ENCODE measurements around the gene SMURF1.
"Not testable (repeated sequence)": the region's sequence is repeated elsewhere in the genome, so short reads cannot be mapped to it uniquely, and the experiment has no call there.

SMURF1 gene

GRCh38 chr7:99115379-99115778 lies 28.5 kb downstream of the SMURF1 start:
- Mint-ChIP-seq H3K4me1 (peaks cover 50% of the 10 kb centered on the region), H3K27me3 (no peaks in the 10 kb centered on the region), H3K9me3 (peaks cover 4 to 8% of the 10 kb centered on the region in 2 donors), H3K4me3 (no peak overlapping the region), H3K27ac (no peak overlapping the region)
- DNase-seq (no peak), ATAC-seq (no peak)

- Mint-ChIP-seq H3K4me1 (peaks cover 55% of the 10 kb centered on the region), H3K9me3 (peaks cover 0 to 4% of the 10 kb centered on the region in 2 donors), H3K27me3 (no peaks in the 10 kb centered on the region), H3K27ac (no peak overlapping the region), H3K4me3 (no peak overlapping the region)
- DNase-seq = no peak
- ATAC-seq = no peak
Observed at GRCh38 chr7:99112979-99113378, 30.9 kb downstream of the SMURF1 start.

- Mint-ChIP-seq H3K27me3 (no peaks in the 10 kb centered on the region), H3K9me3 (peaks cover 0 to 4% of the 10 kb centered on the region in 2 donors), H3K27ac (peak overlapping the region in 1 of 2 donors; percentile 66), H3K4me3 (no peak overlapping the region), H3K4me1 (peaks cover 63% of the 10 kb centered on the region)
- peak; percentile 42 for ATAC-seq
- no peak for DNase-seq
Observed at GRCh38 chr7:99112097-99112496, 31.8 kb downstream of the SMURF1 start.

GRCh38 chr7:99111591-99111990 lies 32.3 kb downstream of the SMURF1 start:
- peaks cover 0 to 4% of the 10 kb centered on the region in 2 donors for H3K9me3 Mint-ChIP-seq
- H3K4me3 Mint-ChIP-seq = no peak overlapping the region
- DNase-seq = no peak
- no peaks in the 10 kb centered on the region for H3K27me3 Mint-ChIP-seq
- H3K4me1 Mint-ChIP-seq = peaks cover 67% of the 10 kb centered on the region
- no peak overlapping the region for H3K27ac Mint-ChIP-seq
- no peak for ATAC-seq

GRCh38 chr7:99109108-99110051 lies 34.5 kb downstream of the SMURF1 start:
- Mint-ChIP-seq H3K4me3 (peak overlapping the region; percentile 50 to 67), H3K4me1 (peaks cover 57% of the 10 kb centered on the region), H3K9me3 (no peaks in the 10 kb centered on the region), H3K27me3 (no peaks in the 10 kb centered on the region), H3K27ac (peak overlapping the region in 1 of 2 donors; percentile 54)
- ATAC-seq = peak; percentile 79
- DNase-seq = no peak

- ATAC-seq = no peak
- peaks cover 61% of the 10 kb centered on the region for H3K4me1 Mint-ChIP-seq
Observed at GRCh38 chr7:99108613-99109012, 35.3 kb downstream of the SMURF1 start.

GRCh38 chr7:99106821-99107241 lies 37.1 kb downstream of the SMURF1 start:
- H3K4me1 Mint-ChIP-seq = peaks cover 60% of the 10 kb centered on the region
- H3K4me3 Mint-ChIP-seq = no peak overlapping the region
- no peaks in the 10 kb centered on the region for H3K9me3 Mint-ChIP-seq
- no peaks in the 10 kb centered on the region for H3K27me3 Mint-ChIP-seq
- DNase-seq (no peak), ATAC-seq (peak; percentile 83)
- no peak overlapping the region for H3K27ac Mint-ChIP-seq

More at GRCh38 chr7:99108613-99109012, 35.3 kb downstream of the SMURF1 start:
- H3K27ac Mint-ChIP-seq = no peak overlapping the region
- no peaks in the 10 kb centered on the region for H3K9me3 Mint-ChIP-seq
- DNase-seq = no peak
- no peak overlapping the region for H3K4me3 Mint-ChIP-seq
- H3K27me3 Mint-ChIP-seq = no peaks in the 10 kb centered on the region

- Mint-ChIP-seq H3K4me1 (peaks cover 56% of the 10 kb centered on the region), H3K27ac (no peak overlapping the region), H3K4me3 (no peak overlapping the region), H3K9me3 (no peaks in the 10 kb centered on the region), H3K27me3 (no peaks in the 10 kb centered on the region)
- DNase-seq = no peak
- ATAC-seq = no peak
Observed at GRCh38 chr7:99106411-99106810, 37.5 kb downstream of the SMURF1 start.

- Mint-ChIP-seq H3K27ac (no peak overlapping the region), H3K4me1 (peaks cover 55% of the 10 kb centered on the region), H3K4me3 (no peak overlapping the region), H3K27me3 (no peaks in the 10 kb centered on the region), H3K9me3 (no peaks in the 10 kb centered on the region)
- no peak for ATAC-seq
- DNase-seq = no peak
Observed at GRCh38 chr7:99105756-99106155, 38.2 kb downstream of the SMURF1 start.

GRCh38 chr7:99104631-99105030 lies 39.3 kb downstream of the SMURF1 start:
- Mint-ChIP-seq H3K9me3 (no peaks in the 10 kb centered on the region), H3K4me3 (no peak overlapping the region), H3K27me3 (no peaks in the 10 kb centered on the region), H3K4me1 (peaks cover 51% of the 10 kb centered on the region), H3K27ac (no peak overlapping the region)
- DNase-seq (no peak), ATAC-seq (no peak)

GRCh38 chr7:99103836-99104235 lies 40.1 kb downstream of the SMURF1 start:
- not testable (repeated sequence) for H3K27ac Mint-ChIP-seq, H3K9me3 Mint-ChIP-seq, H3K4me3 Mint-ChIP-seq, ATAC-seq, H3K27me3 Mint-ChIP-seq, DNase-seq
- H3K4me1 Mint-ChIP-seq = peaks cover 46% of the 10 kb centered on the region

GRCh38 chr7:99102809-99103690 lies 40.9 kb downstream of the SMURF1 start:
- ATAC-seq (peak; percentile 69), DNase-seq (peak in 1 of 2 donors; percentile 24)
- Mint-ChIP-seq H3K4me1 (peaks cover 40% of the 10 kb centered on the region), H3K9me3 (peaks cover 11 to 12% of the 10 kb centered on the region in 2 donors), H3K4me3 (no peak overlapping the region), H3K27ac (no peak overlapping the region), H3K27me3 (no peaks in the 10 kb centered on the region)

GRCh38 chr7:99102361-99102760 lies 41.5 kb downstream of the SMURF1 start:
- H3K4me3 Mint-ChIP-seq = no peak overlapping the region
- no peak for ATAC-seq
- H3K27me3 Mint-ChIP-seq = no peaks in the 10 kb centered on the region
- H3K9me3 Mint-ChIP-seq = peaks cover 14 to 17% of the 10 kb centered on the region in 2 donors
- H3K27ac Mint-ChIP-seq = no peak overlapping the region
- DNase-seq = no peak
- H3K4me1 Mint-ChIP-seq = peaks cover 34% of the 10 kb centered on the region

GRCh38 chr7:99101516-99101915 lies 42.4 kb downstream of the SMURF1 start:
- H3K4me3 Mint-ChIP-seq, H3K27ac Mint-ChIP-seq, ATAC-seq, DNase-seq, H3K27me3 Mint-ChIP-seq: not testable (repeated sequence)
- H3K9me3 Mint-ChIP-seq = peaks cover 14 to 18% of the 10 kb centered on the region in 2 donors
- H3K4me1 Mint-ChIP-seq = peaks cover 29% of the 10 kb centered on the region

GRCh38 chr7:99099499-99100077 lies 44.3 kb downstream of the SMURF1 start:
- Mint-ChIP-seq H3K4me3 (no peak overlapping the region), H3K27ac (no peak overlapping the region), H3K9me3 (peaks cover 14 to 18% of the 10 kb centered on the region in 2 donors), H3K4me1 (peaks cover 27% of the 10 kb centered on the region), H3K27me3 (no peaks in the 10 kb centered on the region)
- DNase-seq = no peak
- ATAC-seq = no peak

Data from stimulated activated naive CD8-positive, alpha-beta T cell treated with anti-CD3 and anti-CD28 coated beads, Interleukin-15, amount 100 ng/mL, for 72 hours (primary cell).